ENCODE data around the gene HCCS.

- TF ChIP-seq CTCF (IDR thresholded peaks at IDR 0.05) (no peak), POLR2AphosphoS5 (IDR thresholded peaks at IDR 0.05; ENCODE audit: insufficient read depth in 1 of 2, low read depth in 1 of 2) (no peak)
Measured at GRCh38 chrX:11172415-11172814, 61.3 kb downstream of the HCCS start.
